DOHH2 (cell line): ENCODE results near the gene CCDC9.

ENCODE experiments used
- CTCF ChIP-seq: fragments of 200-600 bp; sonication (generic); IDR thresholded peaks from one replicate; pipeline ENCODE4 v1.5.1; 2014; ENCODE audit warnings: antibody characterized with exemption, mild to moderate bottlenecking, low read depth, low read length; ENCODE audit not compliant: poor library complexity, severe bottlenecking
- EZH2phosphoT487 ChIP-seq: fragments of 200-600 bp; sonication (generic); IDR thresholded peaks from 2 replicates; pipeline ENCODE4 v1.6.1; 2017; ENCODE audit warnings: borderline replicate concordance, mild to moderate bottlenecking, antibody characterized with exemption, low read length, moderate library complexity, mixed read lengths

- TF ChIP-seq CTCF (no peak), EZH2phosphoT487 (no peak)
Observed at GRCh38 chr19:47209319-47210179, 46.8 kb upstream of the CCDC9 start.
